GM23338 (cell line): ENCODE results near the gene SOCS2.

Experiments
- CTCF ChIP-seq, 2 experiments: fragments of 200-600 bp in 1 of 2; sonication (generic) in 1 of 2; conservative IDR thresholded peaks; 2 replicates each; pipeline versions ENCODE4 v1.5.1 to v1.6.1; 2016 to 2017; ENCODE audit warnings: antibody characterized with exemption in 2 of 2, low read depth in 2 of 2, mild to moderate bottlenecking in 2 of 2, moderate library complexity in 1 of 2
- EZH2 ChIP-seq: fragments of 200-600 bp; sonication (generic); IDR thresholded peaks from one replicate; pipeline ENCODE4 v1.8.0; 2017; ENCODE audit warnings: antibody characterized with exemption, mild to moderate bottlenecking, low read depth; ENCODE audit not compliant: unreplicated experiment
- REST ChIP-seq: IDR thresholded peaks from one replicate; pipeline ENCODE4 v1.6.1; 2018; ENCODE audit warnings: antibody characterized with exemption; ENCODE audit not compliant: unreplicated experiment

- TF ChIP-seq CTCF (conservative IDR thresholded peaks at IDR 0.05; ENCODE audit: low read depth in 2 of 2) (no peak), REST (no peak), EZH2 (no peak)
Observed at GRCh38 chr12:93624595-93625294, 52.3 kb downstream of the SOCS2 start.
